Smooth muscle cell (in vitro differentiated cells): ENCODE results near the gene MED9. TPM values are rescaled to one million over a fixed set of nuclear protein-coding genes. Genes with fewer than 3 reads are reported as not detected.

ENCODE experiments used
- DNase-seq: peaks from one replicate; lab custom pipeline; 2025; ENCODE audit not compliant: unreplicated experiment; lab: John Stamatoyannopoulos, UW
- H2AFZ ChIP-seq: fragments of 200-600 bp; sonication (generic); 2 replicates; pipeline ENCODE4 v1.6.0; 2016; ENCODE audit warnings: antibody characterized with exemption, low read depth, mild to moderate bottlenecking
- H3F3A ChIP-seq: fragments of 200-600 bp; sonication (generic); 2 replicates; pipeline ENCODE4 v1.6.0; 2017; ENCODE audit warnings: antibody characterized with exemption, low read depth
- H3K27ac ChIP-seq: fragments of 200-600 bp; sonication (generic); 2 replicates; pipeline ENCODE4 v1.5.1; 2016; ENCODE audit warnings: low read depth, mild to moderate bottlenecking
- H3K27me3 ChIP-seq: fragments of 200-600 bp; sonication (generic); 2 replicates; pipeline ENCODE4 v1.6.1; 2016; ENCODE audit warnings: low read depth, mild to moderate bottlenecking
- H3K36me3 ChIP-seq: fragments of 200-600 bp; sonication (generic); 2 replicates; pipeline ENCODE4 v1.5.1; 2016; ENCODE audit warnings: low read depth
- H3K4me1 ChIP-seq: fragments of 200-600 bp; sonication (generic); 2 replicates; pipeline ENCODE4 v1.5.1; 2016; ENCODE audit warnings: low read depth
- H3K4me2 ChIP-seq: fragments of 200-600 bp; sonication (generic); 2 replicates; pipeline ENCODE4 v1.6.0; 2016; ENCODE audit warnings: mild to moderate bottlenecking
- H3K4me3 ChIP-seq: fragments of 200-600 bp; sonication (generic); 2 replicates; pipeline ENCODE4 v1.5.1; 2016; ENCODE audit warnings: mild to moderate bottlenecking
- H3K79me2 ChIP-seq: fragments of 200-600 bp; sonication (generic); 2 replicates; pipeline ENCODE4 v1.6.0; 2016; ENCODE audit warnings: low read depth, mild to moderate bottlenecking
- H3K9ac ChIP-seq: fragments of 200-600 bp; sonication (generic); 2 replicates; pipeline ENCODE4 v1.6.0; 2016; ENCODE audit warnings: low read depth
- H3K9me3 ChIP-seq: fragments of 200-600 bp; sonication (generic); replicated peaks from 2 replicates; pipeline ENCODE4 v1.5.1; 2016; ENCODE audit warnings: low read depth
- H4K20me1 ChIP-seq: fragments of 200-600 bp; sonication (generic); 2 replicates; pipeline ENCODE4 v1.6.0; 2016; ENCODE audit warnings: low read depth
- CTCF ChIP-seq: fragments of 200-600 bp; sonication (generic); IDR thresholded peaks from 2 replicates; pipeline ENCODE4 v1.5.1; 2017; ENCODE audit warnings: borderline replicate concordance, mild to moderate bottlenecking, antibody characterized with exemption; ENCODE audit not compliant: insufficient read depth, poor library complexity, severe bottlenecking
- WGBS: methylation state at CpG from one replicate; pipeline ENCODE4 v1.1.7; 2016; ENCODE audit warnings: low lambda C conversion rate; 5-methylcytosine and 5-hydroxymethylcytosine counted together
- polyA plus RNA-seq: library from polyadenylated mRNA; unstranded; fragments of >200 nt; fragmentation: Nextera tagmentation; extraction: Ambion mirVana; gene quantifications from 2 replicates; pipeline ENCODE4 v1.2.1, GENCODE V29; 2016
- total RNA-seq: library from RNA; depleted of rRNA; stranded (reverse); fragments of >200 nt; gene quantifications from 2 replicates; pipeline ENCODE4 v1.2.3, GENCODE V29; 2014

MED9 gene
- total and polyA plus RNA-seq, 2 experiments from 2014 or later = 8.4 to 15.4 TPM

- H2AFZ ChIP-seq = no peak overlapping the region
Observed at GRCh38 chr17:17527956-17528500, 51.2 kb downstream of the MED9 start.

GRCh38 chr17:17528696-17529652 is 52.2 kb downstream of the MED9 start:
- WGBS = 92% methylated on average over 21 of the region's 22 CpGs
- no peak overlapping the region for H3K27ac ChIP-seq

More at GRCh38 chr17:17527956-17528500, 51.2 kb downstream of the MED9 start:
- Histone ChIP-seq H3K9me3 (no peaks in the 10 kb centered on the region), H3K79me2 (no peaks in the 10 kb centered on the region), H3K27ac (no peak overlapping the region), H3K4me1 (no peaks in the 10 kb centered on the region), H4K20me1 (peaks cover 4% of the 10 kb centered on the region), H3F3A (no peaks in the 10 kb centered on the region), H3K27me3 (no peaks in the 10 kb centered on the region), H3K4me2 (no peak overlapping the region), H3K4me3 (no peak overlapping the region), H3K9ac (no peak overlapping the region), H3K36me3 (no peaks in the 10 kb centered on the region)
- TF ChIP-seq CTCF = no peak
- 96% methylated on average over 17 of the region's 17 CpGs for WGBS
- no peak for DNase-seq

GRCh38 chr17:17531156-17531555 is 54.4 kb downstream of the MED9 start:
- Histone ChIP-seq H3K9me3 (no peaks in the 10 kb centered on the region), H3K27me3 (no peaks in the 10 kb centered on the region), H3K4me1 (no peaks in the 10 kb centered on the region), H3K4me3 (no peak overlapping the region), H2AFZ (no peak overlapping the region), H3K9ac (no peak overlapping the region), H3K79me2 (no peaks in the 10 kb centered on the region), H3K27ac (no peak overlapping the region), H3K4me2 (no peak overlapping the region), H3K36me3 (no peaks in the 10 kb centered on the region), H4K20me1 (peaks cover 4% of the 10 kb centered on the region), H3F3A (no peaks in the 10 kb centered on the region)
- no peak for DNase-seq
- WGBS = 81% methylated on average over 4 of the region's 4 CpGs
- no peak for TF ChIP-seq CTCF

More at GRCh38 chr17:17528696-17529652, 52.2 kb downstream of the MED9 start:
- no peak overlapping the region for H3K4me2 ChIP-seq
- no peak for TF ChIP-seq CTCF
- no peaks in the 10 kb centered on the region for H3K9me3 ChIP-seq
- no peak for DNase-seq
- H3K4me1 ChIP-seq = no peaks in the 10 kb centered on the region
- H3K9ac ChIP-seq = no peak overlapping the region
- peaks cover 4% of the 10 kb centered on the region for H4K20me1 ChIP-seq
- H3K79me2 ChIP-seq = no peaks in the 10 kb centered on the region
- H3K36me3 ChIP-seq = no peaks in the 10 kb centered on the region
- no peak overlapping the region for H2AFZ ChIP-seq
- H3F3A ChIP-seq = no peaks in the 10 kb centered on the region
- H3K4me3 ChIP-seq = no peak overlapping the region
- H3K27me3 ChIP-seq = no peaks in the 10 kb centered on the region
